GM12874 (cell line): ENCODE measurements around the gene PLCD4.

ENCODE experiments used
- CTCF ChIP-seq: IDR thresholded peaks from 2 replicates; pipeline ENCODE4 v1.5.1; 2011; ENCODE audit warnings: low read depth, mild to moderate bottlenecking, control low read depth, low read length, moderate library complexity; ENCODE audit not compliant: insufficient read depth

The PLCD4 gene

DNA sequence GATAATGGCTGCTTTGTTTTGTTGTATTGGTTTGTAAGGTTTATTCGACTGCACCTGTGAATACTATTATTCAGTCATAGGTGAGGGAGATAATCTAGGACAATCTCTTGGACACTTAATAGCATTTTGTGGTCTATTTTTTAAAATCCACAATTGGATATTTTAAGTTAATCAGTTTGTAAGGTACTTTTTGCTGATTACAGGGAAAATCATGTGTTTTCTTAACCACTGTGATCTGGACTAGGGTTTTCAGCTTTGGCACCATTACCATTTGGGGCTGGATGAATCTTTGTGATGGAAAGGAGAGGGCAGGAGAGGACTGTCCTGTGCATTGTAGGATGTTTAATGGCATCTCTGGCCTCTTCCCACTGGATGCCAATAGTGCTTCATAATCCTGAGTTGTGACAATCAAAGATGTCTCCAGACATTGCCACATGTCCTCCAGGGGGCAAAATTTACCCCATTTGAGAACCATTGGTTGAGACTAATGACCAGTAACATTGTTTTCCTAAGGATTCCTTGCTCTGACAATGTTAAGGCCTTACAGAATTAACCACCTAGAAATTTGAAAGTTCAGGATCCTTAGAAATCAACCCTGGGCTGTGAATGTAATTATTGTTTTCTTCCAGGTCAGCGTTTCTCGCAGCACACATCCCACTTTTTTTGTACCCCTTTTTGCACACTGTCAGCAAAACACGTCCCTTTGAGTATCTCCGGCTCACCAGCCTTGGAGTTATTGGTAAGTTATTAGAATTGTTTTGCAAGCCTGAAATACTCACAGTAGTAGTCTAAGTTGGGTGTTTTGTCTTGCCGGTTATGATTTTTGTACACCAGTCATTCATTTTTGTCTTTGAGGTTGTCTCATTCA, 23.5 kb upstream of the PLCD4 start:
- 0 out of 2 replicates have a peak, but pooled peaks have one; percentile 4 for TF ChIP-seq CTCF

- TF ChIP-seq CTCF: no peak
Measured at GRCh38 chr2:218585541-218585940, 22.2 kb upstream of the PLCD4 start.

- TF ChIP-seq CTCF: no peak
Measured at GRCh38 chr2:218605432-218605831, 2.3 kb upstream of the PLCD4 start.

GRCh38 chr2:218615868-218616315, 8.2 kb downstream of the PLCD4 start:
- TF ChIP-seq CTCF: no peak

DNA sequence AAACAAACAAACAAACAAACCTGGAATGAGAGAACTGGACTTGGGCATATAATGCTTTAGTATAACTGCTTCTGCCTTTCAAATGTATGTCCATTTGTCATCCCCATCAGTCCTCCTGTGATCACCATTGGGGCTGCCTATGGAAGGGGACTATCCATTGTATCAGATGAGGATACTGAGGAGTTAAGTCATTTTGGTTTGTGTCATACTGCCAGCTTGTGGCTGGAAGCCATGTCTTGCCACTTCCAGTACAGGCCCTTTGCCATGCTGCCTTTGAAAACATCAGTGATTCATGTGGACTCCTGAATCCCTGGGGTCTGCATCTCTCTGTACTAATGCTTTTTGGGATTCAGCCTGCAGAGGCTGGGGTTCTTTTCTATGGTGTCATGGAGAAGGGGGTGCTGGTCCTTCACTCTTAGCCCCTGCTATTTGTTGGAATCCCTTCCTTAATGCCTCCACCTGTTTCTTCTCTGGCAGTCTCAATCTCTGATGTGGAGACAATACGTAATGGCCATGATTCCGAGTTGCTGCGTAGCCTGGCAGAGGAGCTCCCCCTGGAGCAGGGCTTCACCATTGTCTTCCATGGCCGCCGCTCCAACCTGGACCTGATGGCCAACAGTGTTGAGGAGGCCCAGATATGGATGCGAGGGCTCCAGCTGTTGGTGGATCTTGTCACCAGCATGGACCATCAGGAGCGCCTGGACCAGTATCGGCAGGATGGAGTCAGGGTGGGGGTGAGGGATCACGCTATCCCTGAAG, 10.6 kb downstream of the PLCD4 start:
- no peak for TF ChIP-seq CTCF

GRCh38 chr2:218621007-218621406, 13.3 kb downstream of the PLCD4 start:
- no peak for TF ChIP-seq CTCF

DNA sequence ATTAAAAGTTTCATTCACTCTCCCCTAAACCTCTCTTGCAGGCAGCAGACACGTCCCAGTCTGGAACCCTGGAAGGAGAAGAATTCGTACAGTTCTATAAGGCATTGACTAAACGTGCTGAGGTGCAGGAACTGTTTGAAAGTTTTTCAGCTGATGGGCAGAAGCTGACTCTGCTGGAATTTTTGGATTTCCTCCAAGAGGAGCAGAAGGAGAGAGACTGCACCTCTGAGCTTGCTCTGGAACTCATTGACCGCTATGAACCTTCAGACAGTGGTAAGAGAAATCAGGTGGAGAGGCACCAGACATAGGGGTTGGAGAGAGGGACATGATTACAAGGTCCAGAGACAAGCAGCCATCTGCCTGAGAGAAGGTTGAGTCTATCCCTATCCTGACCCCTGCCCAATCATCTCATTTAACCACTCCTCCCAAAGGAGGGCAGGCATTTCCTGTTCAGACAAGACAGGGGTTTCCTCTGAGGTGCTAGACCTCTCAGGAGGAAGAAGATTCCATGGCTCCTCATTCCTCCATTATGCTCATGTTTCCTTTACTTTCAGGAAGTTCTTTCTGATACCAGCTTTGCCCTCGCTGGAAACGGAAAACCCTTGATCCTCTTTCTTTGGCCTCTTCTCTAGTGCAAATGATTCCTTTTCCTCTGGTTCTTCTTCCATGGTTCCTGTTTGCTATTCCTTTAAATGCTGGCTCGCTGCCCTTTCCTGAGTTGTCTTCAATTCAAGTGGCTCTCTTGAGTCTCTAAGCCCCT, 15.1 kb downstream of the PLCD4 start:
- no peak for TF ChIP-seq CTCF
